Measurements from ENCODE around the gene ZNF25. TPM values are rescaled to one million over a fixed set of nuclear protein-coding genes. Genes with fewer than 3 reads are reported as not detected.

The ZNF25 gene
- total RNA-seq, 1 experiment from 2014 or later: 9.3 TPM

Other genes with a start within 250 kb of the ZNF25 start
- gene ZNF248, start 119.0 kb downstream of the ZNF25 start, total RNA-seq (2014; rRNA removed; shearing (Covaris generic)): 7.8 and 11.1 TPM in 2 replicates
- 6.6 and 7.2 TPM in 2 replicates for gene ZNF33A, start 34.0 kb upstream of the ZNF25 start, total RNA-seq (2014; rRNA removed; shearing (Covaris generic))
- 3.0 and 8.6 TPM in 2 replicates for gene ZNF37A, start 117.7 kb upstream of the ZNF25 start, total RNA-seq (2014; rRNA removed; shearing (Covaris generic))